Calu3 (cell line): ENCODE data around the gene SLC25A42. TPM values are rescaled to one million over a fixed set of nuclear protein-coding genes. Genes with fewer than 3 reads are reported as not detected.

Experiments
- BruUV-seq: library from RNA; stranded (reverse); fragments of 400-500 nt; replicated peaks from 2 replicates; lab custom pipeline; 2021; lab: Mats Ljungman, UMichigan
- CTCF ChIA-PET: fragments of 300-600 bp; sonication (Branson Sonifier 250); formaldehyde crosslinking; loops from one replicate; lab custom pipeline; 2022; ENCODE audit warnings: antibody characterized with exemption; lab: Charles Lee
- DNase-seq: peaks from one replicate; pipeline ENCODE4 v3.0.0; 2022
- H3K27ac Mint-ChIP-seq: one replicate; pipeline ENCODE4 v1.8.0; 2022; ENCODE audit warnings: mixed read lengths; ENCODE audit not compliant: unreplicated experiment
- H3K27me3 Mint-ChIP-seq: one replicate; pipeline ENCODE4 v1.8.0; 2022; ENCODE audit warnings: mixed read lengths; ENCODE audit not compliant: unreplicated experiment
- H3K36me3 Mint-ChIP-seq: one replicate; pipeline ENCODE4 v1.8.0; 2022; ENCODE audit warnings: mild to moderate bottlenecking, moderate library complexity, mixed read lengths; ENCODE audit not compliant: insufficient read depth, unreplicated experiment
- H3K4me1 Mint-ChIP-seq: one replicate; pipeline ENCODE4 v1.8.0; 2022; ENCODE audit warnings: mild to moderate bottlenecking, low read depth, mixed read lengths; ENCODE audit not compliant: unreplicated experiment
- H3K4me3 Mint-ChIP-seq: one replicate; pipeline ENCODE4 v1.8.0; 2022; ENCODE audit warnings: mild to moderate bottlenecking, low read depth, moderate library complexity, mixed read lengths; ENCODE audit not compliant: unreplicated experiment
- H3K9me3 Mint-ChIP-seq: one replicate; pipeline ENCODE4 v1.8.0; 2022; ENCODE audit warnings: low read depth, mixed read lengths; ENCODE audit not compliant: unreplicated experiment
- CTCF ChIP-seq: fragments of 200-600 bp; IDR thresholded peaks from one replicate; pipeline ENCODE4 v1.8.0; 2022; ENCODE audit warnings: antibody characterized with exemption; ENCODE audit not compliant: unreplicated experiment
- intact Hi-C: fragments of 100-400 bp; cut with micrococcal nuclease; formaldehyde crosslinking; loops from one replicate; pipeline ENCODE4 v1.10.0; 2022; ENCODE audit not compliant: unreplicated experiment
- total RNA-seq: library from RNA; stranded (reverse); gene quantifications from 2 replicates; pipeline ENCODE4 v1.2.3, GENCODE V29; 2022

The SLC25A42 gene
- total RNA-seq, 1 experiment from 2014 or later, result 7.1 TPM

DNA sequence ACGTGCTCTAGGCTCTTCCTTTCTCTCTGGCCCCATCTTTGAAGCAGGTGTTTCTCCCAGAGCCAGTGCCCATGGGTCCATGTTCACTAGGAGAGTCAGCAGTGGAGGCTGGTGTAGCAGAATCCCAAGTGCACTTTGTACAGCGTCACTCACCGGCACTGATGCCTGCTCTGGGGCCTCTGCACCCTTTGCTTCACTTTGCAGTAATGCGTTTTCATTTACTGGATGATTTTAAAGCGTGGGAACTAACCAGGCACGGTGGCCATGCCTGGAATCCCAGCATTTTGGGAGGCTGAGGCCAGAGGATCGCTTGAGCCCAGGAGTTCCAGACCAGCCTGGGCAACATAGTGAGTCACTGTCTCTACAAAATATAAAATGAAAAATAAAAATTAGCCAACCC, 30.7 kb downstream of the SLC25A42 start:
- H3K27me3 Mint-ChIP-seq, result no peaks in the 10 kb centered on the region
- no peak for DNase-seq
- no peaks in the 10 kb centered on the region for H3K36me3 Mint-ChIP-seq
- BruUV-seq, result no TSS peak
- intact Hi-C loops, result no loop called here
- H3K4me3 Mint-ChIP-seq, result no peak overlapping the region
- H3K9me3 Mint-ChIP-seq, result no peaks in the 10 kb centered on the region
- CTCF ChIA-PET, result no interaction called here
- peaks cover 6% of the 10 kb centered on the region for H3K4me1 Mint-ChIP-seq
- no peak overlapping the region for H3K27ac Mint-ChIP-seq
- no peak for TF ChIP-seq CTCF

DNA sequence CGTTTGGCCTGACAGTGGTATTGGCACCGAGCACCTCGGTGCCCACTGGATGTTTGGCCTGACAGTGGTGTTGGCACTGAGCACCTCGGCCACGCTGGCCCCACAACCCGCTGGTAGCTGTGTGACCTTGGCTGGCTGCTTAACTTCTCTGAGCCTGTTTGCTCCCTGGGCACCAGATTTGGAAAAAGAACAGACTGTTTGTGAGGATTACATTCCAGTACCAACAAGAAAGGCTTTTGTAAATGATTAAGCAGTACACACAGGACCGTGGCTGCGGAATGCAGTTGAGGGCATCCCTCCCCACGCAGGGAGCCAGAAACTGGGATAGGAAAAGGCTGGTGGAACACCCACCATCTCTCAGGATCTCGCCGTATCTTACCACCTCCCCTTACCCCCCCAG, 31.9 kb downstream of the SLC25A42 start:
- intact Hi-C loops, result no loop called here
- no peak for TF ChIP-seq CTCF
- peaks cover 6% of the 10 kb centered on the region for H3K4me1 Mint-ChIP-seq
- no peaks in the 10 kb centered on the region for H3K9me3 Mint-ChIP-seq
- no peak overlapping the region for H3K27ac Mint-ChIP-seq
- H3K4me3 Mint-ChIP-seq, result no peak overlapping the region
- H3K27me3 Mint-ChIP-seq, result no peaks in the 10 kb centered on the region
- DNase-seq, result no peak
- CTCF ChIA-PET, result no interaction called here
- BruUV-seq, result no TSS peak
- no peaks in the 10 kb centered on the region for H3K36me3 Mint-ChIP-seq

GRCh38 chr19:19096641-19097627, 33.1 kb downstream of the SLC25A42 start:
- Mint-ChIP-seq H3K27ac (no peak overlapping the region), H3K27me3 (no peaks in the 10 kb centered on the region), H3K4me3 (no peak overlapping the region), H3K36me3 (no peaks in the 10 kb centered on the region), H3K9me3 (no peaks in the 10 kb centered on the region), H3K4me1 (peaks cover 6% of the 10 kb centered on the region)
- intact Hi-C loops, result no loop called here
- no TSS peak for BruUV-seq
- CTCF ChIA-PET, result no interaction called here
- TF ChIP-seq CTCF, result no peak
- DNase-seq, result peak; percentile 13

- no peak for TF ChIP-seq CTCF
- peaks cover 6% of the 10 kb centered on the region for H3K4me1 Mint-ChIP-seq
- CTCF ChIA-PET, result interaction anchor here (0.7 kb wide), 1 partner anchor 76 kb away, joined by 3 read pairs; no protein-coding TSS in a partner anchor
- BruUV-seq, result no TSS peak
- intact Hi-C loops, result no loop called here
- H3K27ac Mint-ChIP-seq, result no peak overlapping the region
- no peaks in the 10 kb centered on the region for H3K36me3 Mint-ChIP-seq
- H3K4me3 Mint-ChIP-seq, result no peak overlapping the region
- DNase-seq, result no peak
- no peaks in the 10 kb centered on the region for H3K9me3 Mint-ChIP-seq
- H3K27me3 Mint-ChIP-seq, result no peaks in the 10 kb centered on the region
Measured at GRCh38 chr19:19098084-19098702, 34.4 kb downstream of the SLC25A42 start.
